GM20431 (cell line): ENCODE data around the gene EDEM2.
"Not testable (repeated sequence)": the region's sequence is repeated elsewhere in the genome, so short reads cannot be mapped to it uniquely, and the experiment has no call there.

ENCODE experiments used
- in situ Hi-C: fragments of 300-500 bp; cut with MseI, MboI; formaldehyde crosslinking; loops from one replicate; pipeline ENCODE4 v1.15.0; 2020; ENCODE audit warnings: low sequenced_read_pairs; ENCODE audit not compliant: unreplicated experiment

The EDEM2 gene

DNA sequence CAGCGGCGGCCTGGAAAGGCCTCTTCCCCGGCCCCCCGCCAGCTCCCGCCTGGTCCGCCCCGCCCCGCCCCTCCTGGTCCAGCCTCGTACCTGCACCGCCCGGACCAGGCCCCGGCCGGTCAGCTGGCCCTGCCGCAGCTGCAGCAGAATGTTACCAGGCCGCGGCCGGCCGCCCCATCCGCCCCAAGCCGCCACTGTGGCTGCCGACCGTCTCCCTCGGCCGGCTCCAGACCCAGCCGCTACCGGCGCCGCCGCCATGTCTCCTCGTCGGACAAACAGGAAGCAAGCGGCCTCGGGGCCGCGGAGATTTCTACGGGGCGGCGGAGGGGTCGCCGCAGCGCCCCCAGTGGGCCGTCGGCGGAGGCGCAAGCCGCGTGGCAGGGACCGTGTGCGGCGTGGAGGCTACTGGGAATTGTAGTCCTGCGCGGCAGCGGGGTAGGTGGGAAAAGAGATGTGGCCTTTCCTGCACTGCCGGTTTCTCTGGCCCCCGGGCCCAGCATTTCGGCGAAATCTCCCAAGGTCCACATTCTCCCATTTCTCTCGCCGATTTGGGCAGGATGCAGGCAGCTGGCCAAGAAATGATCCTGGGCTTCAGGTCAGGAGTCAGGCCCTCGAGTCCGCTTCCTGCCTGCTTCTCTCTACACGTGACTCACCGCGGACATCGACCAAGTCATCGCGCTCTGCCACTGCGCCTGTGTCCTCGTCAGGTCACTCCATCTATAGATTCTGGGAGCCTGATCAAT, 54.4 kb downstream of the EDEM2 start, which contains the start of gene TRPC4AP:
TSS of gene TRPC4AP (minus strand) at position 284 of the 743 bp plus-strand sequence. CDS start at position 258, 26 bp downstream.
- in situ Hi-C loops: no loop called here

DNA sequence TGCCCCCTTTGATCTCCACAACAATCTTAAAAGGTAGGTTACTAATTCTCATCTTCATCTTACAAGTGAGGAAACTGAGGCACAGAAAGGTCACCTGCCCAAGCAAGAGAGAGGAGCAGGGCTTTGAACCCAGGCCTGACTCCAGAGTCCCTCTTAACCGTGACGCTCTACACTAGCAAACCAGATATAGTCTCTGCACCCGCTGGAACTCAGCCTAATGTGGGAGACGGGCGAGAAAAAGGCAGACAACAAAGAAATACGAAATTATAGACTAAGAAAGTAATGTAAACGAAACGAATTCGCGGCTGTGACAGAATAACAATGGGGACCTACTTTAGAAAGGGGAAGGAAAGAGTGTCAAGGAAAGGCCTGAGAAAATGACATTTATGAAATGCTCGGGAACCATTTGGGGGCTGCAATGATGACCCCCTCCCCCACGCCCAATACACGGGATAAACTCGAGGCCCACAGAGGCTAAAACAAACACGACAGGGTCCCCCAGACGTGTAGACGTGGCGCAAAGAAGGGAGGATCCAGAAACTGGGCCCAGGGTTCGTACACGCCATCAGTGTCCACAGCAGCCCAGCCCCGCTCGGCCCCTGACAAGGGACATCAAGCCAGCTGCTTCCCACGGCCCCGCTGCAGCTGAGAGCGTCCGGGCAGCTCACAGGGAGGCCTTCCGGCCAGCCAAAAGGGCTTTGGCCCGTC, 55.2 kb downstream of the EDEM2 start:
- in situ Hi-C loops: no loop called here

DNA sequence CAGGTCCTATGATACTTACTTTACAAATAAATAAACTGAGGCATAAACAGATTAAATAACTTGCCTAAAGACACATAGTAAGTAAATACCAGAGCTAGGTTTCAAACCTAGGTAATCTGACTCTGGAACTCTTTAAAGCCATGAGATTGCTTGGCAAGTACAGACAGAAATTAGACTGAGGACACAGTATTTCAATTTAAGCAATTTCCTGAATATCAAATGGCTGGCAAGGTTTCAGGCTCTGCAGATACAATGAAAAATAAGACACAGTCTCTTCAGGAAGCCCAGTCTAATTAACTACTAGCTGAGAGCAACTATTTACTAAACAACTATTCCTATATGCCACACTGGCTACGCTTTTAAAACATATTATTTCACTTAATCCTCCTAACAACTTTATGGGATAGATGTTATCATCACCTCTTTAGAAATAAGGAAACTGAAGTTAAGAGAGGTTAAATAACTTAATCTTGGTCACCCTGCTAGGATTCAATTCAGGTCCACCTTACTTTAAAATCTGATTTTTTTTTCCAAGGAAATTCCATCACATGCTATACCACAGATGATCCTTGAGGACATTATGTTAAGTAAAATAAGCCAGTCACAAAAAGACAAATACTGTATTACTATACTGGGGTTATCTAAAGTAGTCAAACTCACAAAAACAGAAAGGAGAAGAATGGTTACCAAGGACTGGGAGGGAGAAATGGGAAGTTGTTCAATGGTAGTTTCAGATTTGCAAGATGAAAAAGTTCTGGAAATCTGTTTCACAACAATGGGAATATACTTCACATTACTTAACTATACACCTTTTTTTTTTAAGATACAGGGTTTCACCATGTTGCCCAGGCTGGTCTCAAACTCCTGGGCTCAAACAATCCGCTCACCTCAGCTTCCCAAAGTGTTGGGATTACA, 58.6 kb downstream of the EDEM2 start:
- in situ Hi-C loops: no loop called here

DNA sequence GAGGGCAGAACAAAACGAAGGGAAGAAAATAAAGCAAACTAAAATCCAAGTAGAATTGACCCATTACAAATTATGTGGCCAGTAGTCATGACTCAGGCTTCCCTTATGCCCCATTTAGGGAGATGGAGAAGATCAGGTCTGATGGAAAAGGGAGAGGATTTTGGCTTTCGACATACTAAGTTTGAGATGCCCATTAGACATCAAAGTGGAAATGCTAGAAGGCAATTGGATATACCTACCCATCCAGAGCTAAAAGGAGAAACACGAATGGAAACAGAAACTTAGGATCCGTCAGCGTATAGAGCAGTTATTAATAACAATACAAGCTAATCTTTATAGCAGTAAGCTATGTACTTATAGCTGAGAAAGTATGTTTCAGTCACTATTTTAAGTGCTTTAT, 59.3 kb downstream of the EDEM2 start:
- in situ Hi-C loops: no loop called here

DNA sequence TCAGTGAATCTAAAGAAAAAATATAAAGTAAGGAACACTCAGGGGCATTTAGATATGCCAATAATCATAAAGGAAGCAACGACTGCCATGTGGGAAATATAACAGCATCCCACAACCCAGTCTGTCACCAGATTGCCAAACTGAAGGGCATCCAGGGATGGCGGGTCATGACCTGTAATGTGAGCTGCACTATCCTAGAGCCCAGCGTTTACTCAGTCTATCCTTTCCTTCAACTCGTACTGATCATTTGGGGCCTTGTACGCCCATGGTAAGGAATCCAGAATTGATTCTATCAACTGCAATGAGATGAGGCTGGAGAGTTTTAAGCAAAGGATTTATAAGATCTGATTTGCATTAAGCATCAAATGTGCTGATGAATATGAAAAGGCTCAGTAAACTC, 59.8 kb downstream of the EDEM2 start:
- in situ Hi-C loops: no loop called here

DNA sequence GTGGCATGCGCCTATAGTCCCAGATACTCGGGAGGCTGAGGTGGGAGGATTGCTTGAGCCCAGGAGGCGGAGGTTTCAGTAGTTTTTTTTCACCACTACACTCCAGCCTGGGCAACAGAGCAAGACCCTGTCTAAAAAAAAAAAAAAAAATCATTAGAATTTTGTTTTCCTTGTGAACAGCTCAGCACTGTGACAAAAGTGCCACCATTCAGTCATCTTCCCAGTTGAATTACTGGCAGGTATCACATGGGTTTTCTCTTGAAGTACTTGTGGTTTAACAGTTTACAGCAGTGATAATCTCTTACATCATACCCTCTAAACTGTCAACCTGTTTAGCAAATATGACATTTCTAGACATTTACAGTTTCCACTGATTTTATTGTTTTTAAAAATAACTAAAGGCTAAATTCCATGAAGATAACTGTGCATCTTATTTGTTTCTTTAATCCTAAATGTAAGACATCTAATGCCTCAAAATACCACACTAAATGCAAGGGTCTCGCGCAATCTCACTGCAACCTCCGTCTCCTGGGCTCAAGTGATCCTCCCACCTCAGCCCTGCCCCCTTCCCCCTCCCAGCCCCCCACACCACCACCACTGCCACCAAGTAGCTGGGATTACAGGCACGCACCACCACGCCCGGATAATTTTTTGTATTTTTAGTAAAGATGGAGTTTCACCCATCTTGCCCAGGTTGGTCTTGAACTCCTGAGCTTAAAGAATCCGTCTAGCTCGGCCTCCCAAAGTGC, 61.5 kb downstream of the EDEM2 start:
- in situ Hi-C loops: no loop called here

DNA sequence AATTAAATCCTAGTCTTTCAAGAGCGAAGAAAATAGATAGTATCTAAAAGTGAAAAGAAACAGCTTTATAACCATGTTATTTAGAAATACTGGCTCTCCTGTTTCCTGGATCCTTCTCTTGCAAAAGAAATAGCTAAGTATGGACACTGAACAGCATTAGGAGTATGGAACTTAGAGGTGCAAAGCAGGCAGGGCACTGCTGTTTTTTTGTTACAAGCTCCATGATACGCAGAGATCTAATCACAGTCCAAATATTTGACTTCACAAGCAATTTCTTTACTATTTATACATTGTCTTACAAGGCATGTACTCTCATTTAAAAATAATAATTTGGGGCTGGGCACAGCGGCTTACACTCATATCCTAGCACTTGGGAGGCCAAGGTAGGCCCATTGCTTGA, 62.1 kb downstream of the EDEM2 start:
- in situ Hi-C loops: no loop called here

DNA sequence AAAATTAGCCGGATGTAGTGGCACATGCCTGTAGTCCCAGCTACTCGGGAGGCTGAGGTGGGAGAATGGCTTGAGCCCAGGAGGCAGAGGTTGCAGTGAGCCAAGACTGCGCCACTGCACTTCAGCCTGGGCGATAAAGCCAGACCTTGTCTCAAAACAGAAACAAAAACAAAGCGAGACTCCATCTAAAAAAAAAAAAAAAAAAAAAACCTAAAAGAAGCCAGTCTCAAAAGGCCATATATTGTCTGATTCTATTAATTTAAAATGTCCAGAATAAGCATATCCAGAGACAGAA, 66.8 kb downstream of the EDEM2 start:
- in situ Hi-C loops: not testable (repeated sequence)

DNA sequence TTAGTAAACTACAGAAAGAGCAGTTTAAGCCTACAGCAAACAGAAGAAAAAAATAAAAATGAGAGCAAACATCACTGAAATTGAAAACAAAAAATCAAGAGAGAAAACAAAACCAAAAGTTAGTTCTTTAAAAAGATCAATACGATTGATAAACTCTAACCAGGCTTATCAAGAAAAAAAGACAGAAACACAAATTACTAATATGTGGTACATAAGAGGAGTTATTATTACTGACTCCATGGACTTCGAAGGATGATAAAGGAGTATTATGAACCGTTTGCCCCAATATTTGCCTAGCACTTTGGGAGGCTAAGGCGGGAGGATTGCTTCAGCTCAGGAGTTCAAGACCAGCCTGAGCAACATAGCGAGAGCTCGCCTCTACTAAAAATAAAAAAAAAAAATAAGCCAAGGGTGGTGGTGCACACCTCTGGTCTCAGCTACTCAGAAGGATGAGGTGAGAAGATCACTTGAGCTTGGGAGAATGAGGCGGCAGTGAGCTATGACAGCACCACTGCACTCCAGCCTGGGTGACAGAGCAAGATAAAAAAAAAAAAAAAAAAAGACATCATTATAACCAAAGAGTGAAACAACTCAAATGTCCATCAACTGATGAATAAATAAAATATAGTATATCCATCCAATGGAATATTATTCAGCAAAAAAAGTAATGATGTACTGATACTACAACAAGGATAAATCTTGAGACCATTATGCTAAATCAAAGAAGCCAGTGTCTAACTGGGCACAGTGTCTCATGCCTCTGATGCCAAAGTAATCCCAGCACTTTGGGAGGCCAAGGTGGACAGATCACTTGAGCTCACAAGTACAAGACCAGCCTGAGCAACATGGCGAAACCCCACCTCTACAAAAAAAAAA, 67.4 kb downstream of the EDEM2 start:
- in situ Hi-C loops: no loop called here

DNA sequence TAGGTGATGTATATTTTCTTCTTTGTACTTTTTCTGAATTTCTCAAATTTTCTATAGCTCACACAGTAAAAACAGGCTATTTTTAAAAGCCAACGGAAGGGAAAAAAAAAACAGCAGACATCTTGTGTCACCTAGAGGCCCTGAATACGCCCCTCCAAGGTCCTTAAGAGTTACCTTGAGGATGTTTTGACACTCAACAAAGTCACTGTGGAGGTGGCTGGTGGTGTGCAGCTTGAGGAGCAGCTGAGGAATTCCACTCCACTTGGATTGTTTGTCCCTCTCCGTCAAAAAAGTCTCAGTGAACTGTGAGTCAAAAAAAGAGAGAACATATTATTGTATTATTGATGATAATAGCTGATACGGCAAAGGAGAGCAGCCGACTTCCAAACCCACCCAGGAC, 69.3 kb downstream of the EDEM2 start:
- in situ Hi-C loops: no loop called here

DNA sequence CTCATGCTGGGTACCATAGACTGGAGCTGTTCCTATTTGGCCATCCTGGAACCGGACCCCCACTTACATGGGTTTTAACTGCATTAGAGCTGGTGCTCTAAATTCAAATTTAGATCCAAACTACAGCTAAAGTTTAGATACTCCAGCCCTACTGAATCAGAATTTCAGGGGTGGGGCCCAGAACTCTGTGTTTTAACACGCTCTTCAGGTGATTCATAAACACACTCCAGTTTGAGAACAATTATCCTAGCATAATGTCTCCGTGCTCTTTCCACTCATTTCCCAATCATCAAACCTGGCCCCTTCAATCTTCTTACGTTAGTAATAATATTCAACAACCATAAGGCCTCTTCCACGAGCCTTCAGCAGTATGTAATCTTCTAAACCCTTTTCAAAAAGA, 69.8 kb downstream of the EDEM2 start:
- in situ Hi-C loops: no loop called here

DNA sequence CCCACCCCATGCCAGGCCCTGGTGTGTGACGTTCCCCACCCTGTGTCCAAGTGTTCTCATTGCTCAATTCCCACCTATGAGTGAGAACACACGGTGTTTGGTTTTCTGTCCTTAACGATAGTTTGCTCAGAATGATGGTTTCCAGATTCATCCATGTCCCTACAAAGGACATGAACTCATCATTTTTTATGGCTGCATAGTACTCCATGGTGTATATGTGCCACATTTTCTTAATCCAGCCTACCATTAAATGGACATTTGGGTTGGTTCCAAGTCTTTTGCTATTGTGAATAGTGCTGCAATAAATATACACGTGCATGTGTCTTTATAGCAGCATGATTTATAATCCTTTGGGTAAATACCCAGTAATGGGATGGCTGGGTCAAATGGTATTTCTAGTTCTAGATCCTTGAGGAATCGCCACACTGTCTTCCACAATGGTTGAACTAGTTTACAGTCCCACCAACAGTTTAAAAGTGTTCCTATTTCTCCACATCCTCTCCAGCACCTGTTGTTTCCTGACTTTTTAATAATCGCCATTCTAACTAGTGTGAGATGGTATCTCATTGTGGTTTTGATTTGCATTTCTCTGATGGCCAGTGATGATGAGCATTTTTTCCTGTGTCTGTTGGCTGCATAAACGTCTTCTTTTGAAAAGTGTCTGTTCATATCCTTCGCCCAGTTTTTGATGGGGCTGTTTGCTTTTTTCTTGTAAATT, 75.5 kb downstream of the EDEM2 start:
- in situ Hi-C loops: not testable (repeated sequence)

DNA sequence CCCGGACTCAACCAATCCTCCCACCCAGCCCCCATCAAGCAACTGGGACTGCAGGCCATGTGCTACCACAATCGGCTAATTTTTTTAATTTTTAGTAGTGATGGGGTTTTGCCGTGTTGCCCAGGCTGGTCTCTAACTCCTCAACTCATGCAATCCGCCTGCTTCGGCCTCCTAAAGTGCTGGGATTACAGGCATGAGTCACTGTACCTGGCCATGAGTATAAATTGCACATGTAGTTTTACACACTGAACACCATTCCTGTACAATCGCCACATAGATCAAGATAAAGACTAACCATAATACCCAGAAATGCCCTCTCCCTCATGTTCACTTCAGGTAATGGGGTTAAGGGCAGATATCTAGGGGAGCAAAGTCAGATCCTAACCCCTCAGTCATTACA, 80.9 kb downstream of the EDEM2 start:
- in situ Hi-C loops: no loop called here
